HUES6 (cell line): ENCODE measurements around the gene SLC12A2.

Source experiments
- H3K27ac ChIP-seq: 2 replicates; pipeline ENCODE4 v1.7.0; 2013; ENCODE audit warnings: low read depth, mild to moderate bottlenecking, low read length, inconsistent platforms
- H3K27me3 ChIP-seq: 2 replicates; pipeline ENCODE4 v1.6.1; 2013; ENCODE audit warnings: low read length; ENCODE audit not compliant: control insufficient read depth, insufficient read depth
- H3K36me3 ChIP-seq: 2 replicates; pipeline ENCODE4 v1.6.1; 2013; ENCODE audit warnings: low read length; ENCODE audit not compliant: control insufficient read depth, insufficient read depth
- H3K4me1 ChIP-seq: 2 replicates; pipeline ENCODE4 v1.6.1; 2013; ENCODE audit warnings: low read length; ENCODE audit not compliant: control insufficient read depth, insufficient read depth
- H3K4me3 ChIP-seq: 2 replicates; pipeline ENCODE4 v1.5.1; 2013; ENCODE audit warnings: low read depth, low read length
- H3K9ac ChIP-seq: one replicate; pipeline ENCODE4 v1.6.1; 2013; ENCODE audit warnings: mild to moderate bottlenecking, low read length
- H3K9me3 ChIP-seq: 2 replicates; pipeline ENCODE4 v1.6.1; 2013; ENCODE audit warnings: low read depth, low read length; ENCODE audit not compliant: control insufficient read depth, insufficient read depth

SLC12A2 gene

GRCh38 chr5:128225245-128226030 lies 141.9 kb downstream of the SLC12A2 start:
- no peaks in the 10 kb centered on the region for H3K36me3 ChIP-seq

DNA sequence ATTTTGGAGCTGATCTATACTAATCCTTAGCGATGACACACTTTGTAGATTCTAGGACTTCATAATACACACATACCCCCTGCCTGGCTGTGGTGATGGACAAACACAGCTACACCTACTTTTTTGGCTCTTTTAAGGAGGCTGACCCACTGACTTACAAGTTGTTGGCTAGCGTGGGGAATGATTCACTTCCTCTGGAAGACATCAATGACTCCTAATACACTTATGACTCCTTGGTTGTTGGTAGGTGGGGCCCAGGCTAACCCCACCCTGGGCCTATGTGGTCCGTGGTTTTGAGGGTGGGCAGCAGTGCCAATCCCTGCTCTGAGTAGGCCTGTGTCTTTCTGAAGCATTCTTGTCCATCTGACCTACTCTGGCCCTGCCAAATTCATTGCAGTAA lies 144.4 kb downstream of the SLC12A2 start:
- H3K9me3 ChIP-seq = no peaks in the 10 kb centered on the region
- no peaks in the 10 kb centered on the region for H3K4me1 ChIP-seq
- no peaks in the 10 kb centered on the region for H3K27me3 ChIP-seq
- no peak overlapping the region for H3K27ac ChIP-seq
- no peak overlapping the region for H3K4me3 ChIP-seq
- no peaks in the 10 kb centered on the region for H3K36me3 ChIP-seq
- no peak overlapping the region for H3K9ac ChIP-seq

More at GRCh38 chr5:128225245-128226030, 141.9 kb downstream of the SLC12A2 start:
- Histone ChIP-seq H3K27me3 (no peaks in the 10 kb centered on the region), H3K4me1 (no peaks in the 10 kb centered on the region), H3K27ac (no peak overlapping the region), H3K4me3 (no peak overlapping the region), H3K9ac (no peak overlapping the region), H3K9me3 (no peaks in the 10 kb centered on the region)

GRCh38 chr5:128228521-128228920 lies 145.0 kb downstream of the SLC12A2 start:
- no peak overlapping the region for H3K9ac ChIP-seq
- H3K9me3 ChIP-seq = no peaks in the 10 kb centered on the region
- H3K36me3 ChIP-seq = no peaks in the 10 kb centered on the region
- no peak overlapping the region for H3K4me3 ChIP-seq
- no peak overlapping the region for H3K27ac ChIP-seq
- no peaks in the 10 kb centered on the region for H3K27me3 ChIP-seq
- H3K4me1 ChIP-seq = no peaks in the 10 kb centered on the region

GRCh38 chr5:128234928-128235641 lies 151.5 kb downstream of the SLC12A2 start:
- H3K27ac ChIP-seq = no peak overlapping the region
- H3K4me3 ChIP-seq = no peak overlapping the region
- H3K27me3 ChIP-seq = no peaks in the 10 kb centered on the region
- H3K9me3 ChIP-seq = no peaks in the 10 kb centered on the region
- H3K36me3 ChIP-seq = no peaks in the 10 kb centered on the region
- peaks cover 5% of the 10 kb centered on the region; the same call in 1 of the 2 replicates for H3K4me1 ChIP-seq
- no peak overlapping the region for H3K9ac ChIP-seq

DNA sequence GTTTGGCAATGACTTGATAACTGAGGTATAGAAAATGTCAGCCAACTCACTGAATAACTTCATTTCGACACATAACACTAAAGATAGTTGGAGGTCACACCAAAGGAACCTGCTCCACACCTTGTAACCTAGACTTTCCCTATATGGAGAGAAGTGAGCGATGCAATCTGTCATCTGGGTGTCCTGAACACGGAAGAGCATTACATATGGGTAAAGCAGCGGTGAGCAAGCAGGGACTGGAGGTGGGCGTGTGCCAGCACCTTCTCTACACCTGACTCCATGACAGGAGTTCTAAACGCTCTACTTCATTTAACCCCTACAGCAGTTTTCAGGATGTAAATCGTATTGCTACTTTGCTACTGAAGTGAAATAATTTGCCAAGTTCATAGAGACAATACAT lies 152.8 kb downstream of the SLC12A2 start:
- Histone ChIP-seq H3K9ac (no peak overlapping the region), H3K4me3 (no peak overlapping the region), H3K9me3 (no peaks in the 10 kb centered on the region), H3K27me3 (no peaks in the 10 kb centered on the region), H3K36me3 (no peaks in the 10 kb centered on the region), H3K4me1 (peaks cover 5% of the 10 kb centered on the region; the same call in 1 of the 2 replicates), H3K27ac (no peak overlapping the region)

DNA sequence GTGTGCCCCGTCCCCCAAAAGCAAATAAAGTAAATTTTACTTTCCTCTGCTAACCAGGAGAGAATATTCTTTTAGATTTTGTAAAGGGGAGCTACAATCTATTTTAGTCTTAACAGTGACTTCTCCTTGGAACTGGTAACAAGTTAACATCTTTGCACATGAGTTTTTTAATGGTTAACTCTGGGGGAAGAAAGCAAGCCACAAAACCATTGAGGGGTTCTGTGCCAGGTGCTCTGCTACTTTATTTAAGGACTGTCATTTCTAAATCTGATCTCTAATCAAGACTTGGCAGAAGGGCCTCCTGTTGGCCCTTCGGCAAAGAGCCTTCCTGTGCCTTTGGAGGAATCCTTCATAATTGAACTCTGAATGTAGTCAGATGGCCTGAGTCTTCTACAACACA lies 153.4 kb downstream of the SLC12A2 start:
- H3K4me1 ChIP-seq = peaks cover 5% of the 10 kb centered on the region; the same call in 1 of the 2 replicates
- H3K27ac ChIP-seq = no peak overlapping the region
- no peaks in the 10 kb centered on the region for H3K9me3 ChIP-seq
- H3K36me3 ChIP-seq = no peaks in the 10 kb centered on the region
- no peaks in the 10 kb centered on the region for H3K27me3 ChIP-seq
- no peak overlapping the region for H3K9ac ChIP-seq
- H3K4me3 ChIP-seq = no peak overlapping the region

- H3K27me3 ChIP-seq = no peaks in the 10 kb centered on the region
- no peak overlapping the region for H3K27ac ChIP-seq
- H3K9me3 ChIP-seq = no peaks in the 10 kb centered on the region
- no peaks in the 10 kb centered on the region for H3K36me3 ChIP-seq
- no peak overlapping the region for H3K9ac ChIP-seq
- no peak overlapping the region for H3K4me3 ChIP-seq
- peaks cover 5% of the 10 kb centered on the region; the same call in 1 of the 2 replicates for H3K4me1 ChIP-seq
Measured at GRCh38 chr5:128237546-128237945, 154.0 kb downstream of the SLC12A2 start.
